ENCODE results near the gene CABS1. TPM values are rescaled to one million over a fixed set of nuclear protein-coding genes. Genes with fewer than 3 reads are reported as not detected.

Gene CABS1
- total and polyA plus RNA-seq, 8 donors: not detected

- Histone ChIP-seq H3K27me3 (no peaks in the 10 kb centered on the region), H3K9me3 (no peaks in the 10 kb centered on the region), H3K27ac (no peak overlapping the region), H3K36me3 (no peaks in the 10 kb centered on the region), H3K4me1 (no peaks in the 10 kb centered on the region), H3K4me3 (no peak overlapping the region)
- FAIRE-seq (no peak), ATAC-seq (no peak), DNase-seq (no peak)
- intact Hi-C loops (cut with DNase I): no loop called here
- WGBS, 2 donors: 68 to 76% methylated on average over 2 of the region's 2 CpGs
- no peak for TF ChIP-seq CTCF (IDR thresholded peaks at IDR 0.05)
Measured at GRCh38 chr4:70299643-70300042, 35.1 kb upstream of the CABS1 start.

DNA sequence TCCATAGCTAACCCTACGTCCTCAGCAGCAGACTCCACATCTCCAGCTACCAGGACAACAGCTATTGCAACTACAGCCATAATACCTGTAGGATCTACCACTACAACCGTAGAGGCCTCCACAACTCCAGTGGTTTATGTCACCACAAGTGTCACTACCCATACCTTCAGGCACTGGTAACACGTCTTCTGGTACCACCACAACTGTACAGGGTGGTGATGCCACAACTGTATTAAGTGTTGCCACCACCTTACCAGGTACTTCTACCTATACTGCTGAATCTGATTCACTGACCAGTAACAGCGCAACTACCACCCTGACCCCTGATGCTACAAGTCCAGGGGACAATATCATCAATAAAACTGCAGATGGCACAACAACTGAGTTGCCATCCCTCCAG, 34.6 kb upstream of the CABS1 start:
- Histone ChIP-seq H3K9me3 (no peaks in the 10 kb centered on the region), H3K4me3 (no peak overlapping the region), H3K4me1 (no peaks in the 10 kb centered on the region), H3K36me3 (no peaks in the 10 kb centered on the region), H3K27me3 (no peaks in the 10 kb centered on the region), H3K27ac (no peak overlapping the region)
- TF ChIP-seq CTCF (IDR thresholded peaks at IDR 0.05): no peak
- 76 to 83% methylated on average over 4 of the region's 4 CpGs for WGBS, 2 donors
- DNase-seq (no peak), FAIRE-seq (no peak), ATAC-seq (no peak)
- intact Hi-C loops (cut with DNase I): no loop called here

- FAIRE-seq (no peak), ATAC-seq (no peak), DNase-seq (no peak)
- H3K4me1 ChIP-seq: no peaks in the 10 kb centered on the region
- no peak overlapping the region for H3K27ac ChIP-seq
- H3K4me3 ChIP-seq: no peak overlapping the region
- H3K36me3 ChIP-seq: no peaks in the 10 kb centered on the region
- no peaks in the 10 kb centered on the region for H3K27me3 ChIP-seq
- no peaks in the 10 kb centered on the region for H3K9me3 ChIP-seq
- intact Hi-C loops (cut with DNase I): no loop called here
- 47 to 54% methylated on average over 1 of the region's 1 CpG for WGBS, 2 donors
- TF ChIP-seq CTCF (IDR thresholded peaks at IDR 0.05): no peak
Measured at GRCh38 chr4:70303090-70303489, 31.7 kb upstream of the CABS1 start.

DNA sequence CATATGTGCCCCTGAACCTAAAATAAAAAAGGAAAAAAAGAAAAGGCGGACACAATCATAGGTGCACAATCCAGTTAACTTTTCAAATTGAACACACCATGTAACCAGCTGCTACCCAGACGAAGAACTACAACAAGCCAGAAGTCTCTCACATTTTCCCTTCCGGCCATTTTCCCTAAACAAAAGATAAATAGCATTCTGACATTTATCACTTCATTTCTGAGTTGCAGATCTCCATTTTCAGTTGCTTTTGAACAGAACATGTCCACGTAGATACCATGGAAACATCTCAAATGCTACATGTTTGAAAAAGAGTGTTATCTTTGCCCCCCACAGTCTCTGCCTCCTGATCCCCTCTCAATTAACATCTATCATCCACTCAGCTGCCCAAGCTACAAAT, 29.2 kb upstream of the CABS1 start:
- 58 to 72% methylated on average over 4 of the region's 4 CpGs for WGBS, 2 donors
- no peak for FAIRE-seq
- no peak for DNase-seq
- Histone ChIP-seq H3K4me1 (no peaks in the 10 kb centered on the region), H3K4me3 (no peak overlapping the region), H3K27me3 (no peaks in the 10 kb centered on the region), H3K36me3 (no peaks in the 10 kb centered on the region), H3K27ac (no peak overlapping the region), H3K9me3 (no peaks in the 10 kb centered on the region)
- TF ChIP-seq CTCF (IDR thresholded peaks at IDR 0.05): no peak
- intact Hi-C loops (cut with DNase I): no loop called here
- no peak for ATAC-seq

- ATAC-seq (no peak), FAIRE-seq (no peak), DNase-seq (no peak)
- Histone ChIP-seq H3K9me3 (no peaks in the 10 kb centered on the region), H3K27ac (no peak overlapping the region), H3K27me3 (no peaks in the 10 kb centered on the region), H3K36me3 (no peaks in the 10 kb centered on the region), H3K4me3 (no peak overlapping the region), H3K4me1 (no peaks in the 10 kb centered on the region)
- TF ChIP-seq CTCF (IDR thresholded peaks at IDR 0.05): no peak
- intact Hi-C loops (cut with DNase I): no loop called here
- WGBS, 2 donors: 41 to 42% methylated on average over 2 of the region's 2 CpGs
Measured at GRCh38 chr4:70306076-70306475, 28.7 kb upstream of the CABS1 start.
